DND-41 (cell line): ENCODE measurements around the gene ALDH3A1.
"Not testable (repeated sequence)": the region's sequence is repeated elsewhere in the genome, so short reads cannot be mapped to it uniquely, and the experiment has no call there.

Experiments used
- ATAC-seq: fragments of 200-7000 bp; cut with Tn5 transposase; 3 replicates; pipeline ENCODE4 v1.9.1; 2021; ENCODE audit warnings: low read depth; ENCODE audit not compliant: insufficient read depth
- DNase-seq: peaks from one replicate; pipeline ENCODE4 v3.0.0-alpha.2; 2020
- H2AFZ ChIP-seq: 2 replicates; pipeline ENCODE4 v1.6.0; 2012; ENCODE audit warnings: low read depth, low read length
- H3K27ac ChIP-seq: 2 replicates; pipeline ENCODE4 v1.5.1; 2012; ENCODE audit warnings: low read length, inconsistent platforms
- H3K27me3 ChIP-seq: fragments of 200-600 bp; sonication (generic); 2 replicates; pipeline ENCODE4 v1.6.0; 2012; ENCODE audit warnings: low read length, mild to moderate bottlenecking, inconsistent platforms; ENCODE audit not compliant: insufficient read depth, poor library complexity
- H3K36me3 ChIP-seq: 2 replicates; pipeline ENCODE4 v1.5.1; 2012; ENCODE audit warnings: low read length, inconsistent platforms; ENCODE audit not compliant: insufficient read depth
- H3K4me1 ChIP-seq: 2 replicates; pipeline ENCODE4 v1.5.1; 2012; ENCODE audit warnings: mild to moderate bottlenecking, low read length; ENCODE audit not compliant: insufficient read depth
- H3K4me2 ChIP-seq: 2 replicates; pipeline ENCODE4 v1.6.0; 2012; ENCODE audit warnings: mild to moderate bottlenecking, moderate library complexity, low read length, inconsistent platforms; ENCODE audit not compliant: insufficient read depth
- H3K4me3 ChIP-seq, 2 experiments: fragments of 200-600 bp in 1 of 2; shearing (Covaris generic) in 1 of 2; 2 replicates each; pipeline ENCODE4 v1.5.1; 2012 to 2016; ENCODE audit warnings: inconsistent platforms in 2 of 2, low read length in 2 of 2, mild to moderate bottlenecking in 2 of 2, low read depth in 1 of 2, moderate library complexity in 1 of 2
- H3K79me2 ChIP-seq: 2 replicates; pipeline ENCODE4 v1.6.0; 2012; ENCODE audit warnings: low read length, inconsistent platforms; ENCODE audit not compliant: insufficient read depth
- H3K9ac ChIP-seq: 2 replicates; pipeline ENCODE4 v1.6.0; 2012; ENCODE audit warnings: low read depth, mild to moderate bottlenecking, inconsistent platforms, low read length, moderate library complexity
- H3K9me3 ChIP-seq: 2 replicates; pipeline ENCODE4 v1.5.1; 2012; ENCODE audit warnings: low read length, moderate library complexity, mild to moderate bottlenecking, inconsistent platforms; ENCODE audit not compliant: insufficient read depth, severe bottlenecking
- H4K20me1 ChIP-seq: 2 replicates; pipeline ENCODE4 v1.6.0; 2012; ENCODE audit warnings: low read length; ENCODE audit not compliant: insufficient read depth
- CTCF ChIP-seq: IDR thresholded peaks from 2 replicates; pipeline ENCODE4 v1.5.1; 2012; ENCODE audit warnings: borderline replicate concordance, low read length, moderate library complexity, mild to moderate bottlenecking; ENCODE audit not compliant: poor library complexity, severe bottlenecking; ENCODE audit errors: extremely low read depth
- EZH2 ChIP-seq: IDR thresholded peaks from 3 replicates; pipeline ENCODE4 v1.6.1; 2012; ENCODE audit warnings: borderline replicate concordance, low read depth, mild to moderate bottlenecking, moderate library complexity, low read length, inconsistent platforms; ENCODE audit not compliant: severe bottlenecking

Gene ALDH3A1

GRCh38 chr17:19766421-19767270 lies 18.5 kb upstream of the ALDH3A1 start:
- no peaks in the 10 kb centered on the region for H3K36me3 ChIP-seq
- no peak overlapping the region for H3K27ac ChIP-seq
- H3K4me1 ChIP-seq: no peaks in the 10 kb centered on the region
- no peaks in the 10 kb centered on the region for H3K79me2 ChIP-seq
- no peak overlapping the region for H3K4me3 ChIP-seq
- H3K4me2 ChIP-seq: no peak overlapping the region
- H3K27me3 ChIP-seq: peaks cover 5% of the 10 kb centered on the region
- H4K20me1 ChIP-seq: no peaks in the 10 kb centered on the region; the same call in 1 of the 2 replicates
- H3K9me3 ChIP-seq: no peaks in the 10 kb centered on the region
- peak; percentile 95 for TF ChIP-seq CTCF
- TF ChIP-seq EZH2: no peak
- ATAC-seq (peak; percentile 94), DNase-seq (peak; percentile 63)
- no peak overlapping the region for H2AFZ ChIP-seq
- H3K9ac ChIP-seq: no peak overlapping the region

GRCh38 chr17:19766016-19766415 lies 17.9 kb upstream of the ALDH3A1 start:
- H2AFZ ChIP-seq: no peak overlapping the region

GRCh38 chr17:19763991-19764390 lies 15.9 kb upstream of the ALDH3A1 start:
- DNase-seq, H4K20me1 ChIP-seq, H3K4me2 ChIP-seq, H3K4me3 ChIP-seq, H3K79me2 ChIP-seq, H3K9me3 ChIP-seq, H3K36me3 ChIP-seq, H2AFZ ChIP-seq, H3K9ac ChIP-seq, ATAC-seq, H3K27me3 ChIP-seq, H3K27ac ChIP-seq, H3K4me1 ChIP-seq: not testable (repeated sequence)

More at GRCh38 chr17:19766016-19766415, 17.9 kb upstream of the ALDH3A1 start:
- no peak overlapping the region for H3K27ac ChIP-seq
- no peaks in the 10 kb centered on the region for H3K79me2 ChIP-seq
- H4K20me1 ChIP-seq: no peaks in the 10 kb centered on the region; the same call in 1 of the 2 replicates
- no peaks in the 10 kb centered on the region for H3K36me3 ChIP-seq
- DNase-seq (no peak), ATAC-seq (no peak)
- no peak for TF ChIP-seq CTCF
- TF ChIP-seq EZH2: no peak
- H3K4me3 ChIP-seq: no peak overlapping the region
- no peak overlapping the region for H3K4me2 ChIP-seq
- H3K27me3 ChIP-seq: no peaks in the 10 kb centered on the region
- H3K4me1 ChIP-seq: no peaks in the 10 kb centered on the region
- no peak overlapping the region for H3K9ac ChIP-seq
- no peaks in the 10 kb centered on the region for H3K9me3 ChIP-seq

GRCh38 chr17:19763416-19763815 lies 15.3 kb upstream of the ALDH3A1 start:
- no peak for TF ChIP-seq EZH2
- no peak for TF ChIP-seq CTCF
- no peak overlapping the region for H3K4me2 ChIP-seq
- no peaks in the 10 kb centered on the region; the same call in 1 of the 2 replicates for H4K20me1 ChIP-seq
- H3K4me1 ChIP-seq: no peaks in the 10 kb centered on the region
- H3K4me3 ChIP-seq: no peak overlapping the region
- H3K27ac ChIP-seq: no peak overlapping the region
- no peak overlapping the region for H3K9ac ChIP-seq
- DNase-seq: no peak
- no peaks in the 10 kb centered on the region for H3K36me3 ChIP-seq
- H3K79me2 ChIP-seq: no peaks in the 10 kb centered on the region
- H3K9me3 ChIP-seq: no peaks in the 10 kb centered on the region
- H2AFZ ChIP-seq: no peak overlapping the region
- no peak for ATAC-seq
- H3K27me3 ChIP-seq: no peaks in the 10 kb centered on the region
